Endothelial cell of umbilical vein (primary cell): ENCODE results near the gene ZNF143.

Experiments used
- EZH2 ChIP-seq: IDR thresholded peaks from 2 replicates; pipeline ENCODE4 v1.6.1; 2012; ENCODE audit warnings: borderline replicate concordance, low read depth, mild to moderate bottlenecking, moderate library complexity, low read length, inconsistent platforms; ENCODE audit not compliant: severe bottlenecking
- FOS ChIP-seq: IDR thresholded peaks from 2 replicates; pipeline ENCODE4 v1.6.1; 2011; ENCODE audit warnings: mild to moderate bottlenecking, low read length, moderate library complexity, borderline replicate concordance; ENCODE audit not compliant: insufficient read depth
- JUN ChIP-seq: IDR thresholded peaks from 2 replicates; pipeline ENCODE4 v1.6.1; 2011; ENCODE audit warnings: borderline replicate concordance, low read depth; ENCODE audit not compliant: insufficient read length, insufficient read depth
- POLR2A ChIP-seq: IDR thresholded peaks from 2 replicates; pipeline ENCODE4 v1.6.1; 2012; ENCODE audit warnings: low read depth, mild to moderate bottlenecking, control low read depth, low read length
- POLR2AphosphoS5 ChIP-seq: IDR thresholded peaks from 2 replicates; pipeline ENCODE4 v1.6.1; 2012; ENCODE audit warnings: low read depth, mild to moderate bottlenecking, control low read depth, low read length, moderate library complexity; ENCODE audit not compliant: insufficient read depth
- TF ChIP-seq, protein P1 (sequence below), 2 donors: IDR thresholded peaks; 1 replicate in 1 of 2; 2 replicates in 1 of 2; pipeline ENCODE4 v1.5.1; 2011; ENCODE audit warnings: low read length in 2 of 2, mild to moderate bottlenecking in 2 of 2, moderate library complexity in 2 of 2, control low read depth in 1 of 2, inconsistent platforms in 1 of 2, low read depth in 1 of 2; ENCODE audit not compliant: insufficient read depth in 1 of 2; ENCODE audit errors: extremely low read depth in 1 of 2

DNA sequence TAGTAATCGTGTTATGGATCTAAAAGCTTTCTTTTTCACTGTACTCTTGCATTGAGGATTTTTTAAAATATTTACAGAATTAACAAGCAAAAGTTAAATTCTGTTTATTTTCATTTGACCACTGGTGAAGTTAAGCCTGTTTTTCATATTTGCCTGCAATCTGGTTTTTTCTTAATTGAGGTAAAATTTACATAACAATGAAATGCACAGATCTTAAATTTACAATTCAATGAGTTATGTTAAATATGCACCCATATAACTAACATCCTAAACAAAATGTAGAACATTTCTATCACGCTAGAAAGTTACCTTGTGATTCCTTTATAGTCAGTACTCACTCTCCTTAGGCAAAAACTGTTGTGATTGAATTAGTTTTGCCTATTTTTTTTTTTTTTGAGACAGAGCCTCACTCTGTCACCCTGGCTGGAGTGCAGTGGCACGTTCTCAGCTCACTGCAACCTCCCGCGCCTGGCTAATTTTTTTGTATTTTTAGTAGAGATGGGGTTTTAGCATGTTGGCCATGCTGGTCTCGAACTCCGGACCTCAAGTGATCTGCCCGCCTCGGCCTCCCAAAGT is 58.1 kb downstream of the ZNF143 start:
- TF ChIP-seq, protein P1, sequence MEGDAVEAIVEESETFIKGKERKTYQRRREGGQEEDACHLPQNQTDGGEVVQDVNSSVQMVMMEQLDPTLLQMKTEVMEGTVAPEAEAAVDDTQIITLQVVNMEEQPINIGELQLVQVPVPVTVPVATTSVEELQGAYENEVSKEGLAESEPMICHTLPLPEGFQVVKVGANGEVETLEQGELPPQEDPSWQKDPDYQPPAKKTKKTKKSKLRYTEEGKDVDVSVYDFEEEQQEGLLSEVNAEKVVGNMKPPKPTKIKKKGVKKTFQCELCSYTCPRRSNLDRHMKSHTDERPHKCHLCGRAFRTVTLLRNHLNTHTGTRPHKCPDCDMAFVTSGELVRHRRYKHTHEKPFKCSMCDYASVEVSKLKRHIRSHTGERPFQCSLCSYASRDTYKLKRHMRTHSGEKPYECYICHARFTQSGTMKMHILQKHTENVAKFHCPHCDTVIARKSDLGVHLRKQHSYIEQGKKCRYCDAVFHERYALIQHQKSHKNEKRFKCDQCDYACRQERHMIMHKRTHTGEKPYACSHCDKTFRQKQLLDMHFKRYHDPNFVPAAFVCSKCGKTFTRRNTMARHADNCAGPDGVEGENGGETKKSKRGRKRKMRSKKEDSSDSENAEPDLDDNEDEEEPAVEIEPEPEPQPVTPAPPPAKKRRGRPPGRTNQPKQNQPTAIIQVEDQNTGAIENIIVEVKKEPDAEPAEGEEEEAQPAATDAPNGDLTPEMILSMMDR (IDR thresholded peaks at IDR 0.05; ENCODE audit: extremely low read depth in 1 of 2, insufficient read depth in 1 of 2, low read depth in 1 of 2, low read length in 2 of 2): no peak
- TF ChIP-seq EZH2: no peak
- TF ChIP-seq POLR2A: no peak
- TF ChIP-seq POLR2AphosphoS5: no peak
- no peak for TF ChIP-seq FOS
- no peak for TF ChIP-seq JUN
